ENCODE measurements around the gene POLR3K.

- TF ChIP-seq CTCF (conservative IDR thresholded peaks at IDR 0.05): no peak
- no peak for TF ChIP-seq EZH2 (IDR thresholded peaks at IDR 0.05; ENCODE audit: low read depth)
Observed at GRCh38 chr16:47234-47633, 6.2 kb downstream of the POLR3K start.
